Suppressor macrophage treated with lipopolysaccharide for 1 hour (primary cell): ENCODE data around the gene FBN2.

ENCODE experiments used
- DNase-seq, 3 donors: peaks; one replicate each; pipeline ENCODE4 v3.0.0-alpha.2; 2020 to 2022

FBN2 gene

DNA sequence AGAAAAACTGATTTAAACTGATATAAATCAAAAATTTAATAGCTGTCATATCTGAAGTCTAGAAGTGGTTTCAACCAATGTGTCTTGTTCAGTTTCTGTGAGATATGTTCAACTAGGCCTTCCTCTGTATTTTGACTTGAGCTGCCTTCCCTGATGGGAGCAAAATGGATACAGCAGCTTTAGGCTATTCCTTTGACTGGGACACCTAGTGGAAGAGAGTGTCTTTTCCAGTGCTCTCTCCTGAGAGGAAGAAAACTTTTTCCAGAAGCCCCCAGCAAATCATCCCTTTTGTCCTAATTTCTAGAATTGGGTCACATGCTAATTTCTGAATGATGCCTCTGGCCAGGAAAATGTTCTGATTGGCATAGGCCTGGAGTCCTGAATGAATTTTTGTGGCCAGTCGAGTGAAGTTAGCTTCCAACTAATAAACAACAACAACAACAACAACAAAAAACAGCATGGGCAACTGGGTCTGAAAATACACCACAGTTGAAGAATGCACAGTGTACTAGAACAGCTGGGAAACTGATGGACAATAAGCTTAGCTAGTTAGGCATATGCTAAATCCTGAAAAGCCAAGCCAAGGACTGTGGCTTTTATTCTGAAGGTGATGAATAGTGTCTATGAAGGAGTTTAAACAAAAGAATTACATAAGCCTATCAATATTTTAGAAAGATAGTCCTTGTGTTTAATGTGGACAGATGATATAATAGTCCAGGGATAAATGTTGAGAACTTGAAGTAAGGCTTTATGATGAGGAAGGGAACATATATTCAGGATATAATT lies 125.7 kb downstream of the FBN2 start:
- no peak for DNase-seq

GRCh38 chr5:128409166-128409800 lies 128.8 kb downstream of the FBN2 start:
- DNase-seq, result no peak

GRCh38 chr5:128408622-128409021 lies 129.4 kb downstream of the FBN2 start:
- no peak for DNase-seq

- DNase-seq, result no peak
Measured at GRCh38 chr5:128407944-128408343, 130.1 kb downstream of the FBN2 start.

DNA sequence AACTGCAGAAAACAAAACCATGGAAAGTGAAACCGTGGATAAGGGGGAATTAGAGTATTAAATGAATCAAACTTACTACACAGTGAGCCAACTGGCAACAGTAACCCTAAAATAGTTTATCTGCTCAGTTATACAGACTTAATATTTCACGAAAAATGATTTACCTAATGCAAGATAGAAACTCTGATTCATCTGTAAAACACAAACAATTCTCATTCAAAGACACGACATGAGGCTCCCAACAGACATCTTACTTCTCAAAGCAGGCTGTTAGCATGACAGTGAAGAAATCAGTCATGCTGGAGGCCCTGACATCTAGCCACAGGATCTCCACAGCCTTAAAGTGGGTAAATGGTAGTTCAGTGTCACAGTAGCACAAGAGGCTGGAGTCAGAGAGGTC lies 131.2 kb downstream of the FBN2 start:
- no peak for DNase-seq

DNA sequence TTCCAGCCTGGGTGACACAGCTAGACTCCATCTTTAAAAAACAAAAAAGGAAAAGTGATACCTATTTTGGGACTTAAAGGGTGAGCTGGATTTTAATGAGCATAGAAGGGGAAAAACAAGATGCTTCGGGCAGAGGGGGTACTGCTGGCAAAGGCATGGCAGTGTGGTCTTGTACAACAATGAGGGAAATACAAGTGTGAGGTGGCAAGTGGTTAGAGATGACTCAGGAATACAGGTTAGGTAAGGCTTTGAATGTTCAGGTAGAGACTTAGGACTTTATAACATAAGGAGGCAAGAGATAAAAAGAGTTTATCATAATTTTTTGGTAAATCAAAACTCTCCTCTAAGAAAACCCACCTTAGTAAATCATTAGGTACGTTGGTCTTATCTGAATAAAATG lies 132.9 kb downstream of the FBN2 start:
- no peak for DNase-seq

GRCh38 chr5:128403333-128403732 lies 134.7 kb downstream of the FBN2 start:
- no peak for DNase-seq

- DNase-seq, result no peak
Measured at GRCh38 chr5:128402506-128402905, 135.5 kb downstream of the FBN2 start.

DNA sequence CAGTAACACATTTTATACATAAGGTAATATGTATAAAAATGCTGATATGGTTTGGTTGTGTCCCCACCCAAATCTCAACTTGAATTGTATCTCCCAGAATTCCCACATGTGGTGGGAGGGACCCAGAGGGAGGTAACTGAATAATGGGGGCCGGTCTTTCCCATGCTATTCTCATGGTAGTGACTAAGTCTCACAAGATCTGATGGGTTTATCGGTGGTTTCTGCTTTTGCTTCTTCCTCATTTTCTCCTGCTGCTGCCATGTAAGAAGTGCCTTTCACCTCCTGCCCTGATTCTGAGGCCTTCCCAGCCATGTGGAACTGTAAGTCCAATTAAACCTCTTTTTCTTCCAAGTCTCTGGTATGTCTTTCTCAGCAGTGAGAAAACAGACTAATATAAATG lies 137.3 kb downstream of the FBN2 start:
- DNase-seq, result peak; percentile 37 to 55 (median 54)

GRCh38 chr5:128399111-128399510 lies 138.9 kb downstream of the FBN2 start:
- no peak for DNase-seq

- DNase-seq, result no peak
Measured at GRCh38 chr5:128397876-128398275, 140.2 kb downstream of the FBN2 start.

DNA sequence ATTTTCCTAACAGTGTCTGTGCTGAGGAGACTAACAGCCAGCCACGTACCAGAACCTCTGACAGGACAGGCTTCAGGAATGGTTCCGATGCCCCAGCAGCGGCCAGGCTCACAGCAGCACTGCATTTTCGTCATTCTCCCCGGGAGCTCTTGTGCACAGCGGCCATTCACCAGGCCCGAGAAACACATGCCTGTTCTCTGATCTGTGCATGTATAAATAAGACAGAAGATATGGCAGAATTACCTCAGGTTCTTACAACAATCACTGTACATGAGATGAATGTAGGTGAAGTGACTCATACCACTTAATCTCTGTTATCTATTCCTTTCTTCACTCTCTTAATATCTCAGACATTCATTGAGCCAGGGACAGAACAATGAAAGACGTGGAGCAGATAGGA lies 143.0 kb downstream of the FBN2 start:
- no peak for DNase-seq

DNA sequence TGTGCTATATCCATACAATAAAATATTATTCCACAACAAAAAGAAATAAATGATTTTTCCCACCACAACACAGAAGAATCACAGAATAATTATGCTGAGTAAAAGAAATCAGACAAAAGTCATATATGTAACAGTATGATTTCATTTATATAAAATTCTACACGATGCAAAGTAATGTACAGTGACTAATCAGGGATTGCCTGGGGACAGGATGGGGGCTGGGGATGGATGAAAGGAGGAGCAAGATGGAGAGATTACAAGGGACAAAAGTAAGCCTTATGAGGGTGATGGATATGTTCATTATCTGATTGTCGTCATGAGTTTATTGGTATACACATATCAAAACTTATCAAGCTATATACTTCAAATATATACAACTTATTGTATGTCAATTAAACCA lies 154.0 kb downstream of the FBN2 start:
- no peak for DNase-seq

- DNase-seq, result no peak
Measured at GRCh38 chr5:128380337-128380736, 157.7 kb downstream of the FBN2 start.

DNA sequence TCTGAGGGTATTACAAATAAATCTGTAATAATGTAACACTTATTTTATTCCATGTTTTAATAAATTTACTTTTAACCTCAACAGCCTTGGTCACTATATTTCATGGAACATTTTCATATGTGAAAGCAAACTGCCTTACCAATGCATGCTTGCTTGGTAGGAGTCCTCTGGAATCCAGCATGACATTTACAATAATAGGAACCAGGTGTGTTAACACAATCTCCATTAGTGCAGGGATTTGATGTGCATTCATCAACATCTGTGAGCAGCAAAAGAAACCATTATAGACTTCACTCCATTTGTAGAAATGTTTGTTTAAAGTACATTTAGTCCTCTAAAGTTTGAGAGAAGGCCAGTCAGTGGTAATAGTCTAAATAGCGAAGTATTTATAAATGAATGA lies 159.4 kb downstream of the FBN2 start:
- DNase-seq, result no peak

DNA sequence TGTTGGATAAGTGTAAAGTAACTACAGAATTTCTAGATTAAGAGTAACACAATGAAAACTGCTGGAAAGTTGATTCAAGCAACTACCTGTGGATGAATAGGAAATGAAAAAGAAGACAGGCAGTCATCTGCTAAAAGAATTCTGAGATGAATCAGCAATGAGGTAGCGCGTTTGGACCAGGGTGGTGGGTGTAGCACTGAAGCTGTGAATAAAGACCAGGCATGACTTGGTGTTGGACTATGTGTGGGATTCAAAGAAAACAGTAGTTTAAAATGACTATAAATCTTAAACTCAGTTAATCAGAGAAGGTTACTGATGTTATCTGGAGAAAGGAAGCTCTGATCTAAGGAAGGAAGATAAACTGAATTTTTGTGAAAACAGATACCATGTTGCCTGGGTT lies 159.8 kb downstream of the FBN2 start:
- no peak for DNase-seq

- DNase-seq, result no peak
Measured at GRCh38 chr5:128376577-128376976, 161.5 kb downstream of the FBN2 start.

DNA sequence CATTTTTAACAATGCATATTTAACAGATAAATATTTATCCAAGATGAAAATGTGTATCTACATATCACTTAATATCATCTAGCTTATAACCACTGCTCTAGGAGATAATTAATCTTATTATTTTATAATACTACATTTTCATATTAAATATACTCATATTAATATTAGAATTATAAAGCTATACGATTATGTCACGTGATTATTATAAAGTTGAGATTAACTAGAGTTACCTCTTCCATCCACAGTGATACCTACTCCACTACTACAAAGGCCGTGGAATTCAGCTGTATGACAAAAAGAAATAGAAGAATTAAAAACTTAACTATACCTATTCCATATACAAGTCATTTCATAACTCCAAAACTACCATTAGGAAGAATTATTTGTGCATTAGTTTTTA lies 171.9 kb downstream of the FBN2 start:
- no peak for DNase-seq

GRCh38 chr5:128362370-128362769 lies 175.7 kb downstream of the FBN2 start:
- no peak for DNase-seq

DNA sequence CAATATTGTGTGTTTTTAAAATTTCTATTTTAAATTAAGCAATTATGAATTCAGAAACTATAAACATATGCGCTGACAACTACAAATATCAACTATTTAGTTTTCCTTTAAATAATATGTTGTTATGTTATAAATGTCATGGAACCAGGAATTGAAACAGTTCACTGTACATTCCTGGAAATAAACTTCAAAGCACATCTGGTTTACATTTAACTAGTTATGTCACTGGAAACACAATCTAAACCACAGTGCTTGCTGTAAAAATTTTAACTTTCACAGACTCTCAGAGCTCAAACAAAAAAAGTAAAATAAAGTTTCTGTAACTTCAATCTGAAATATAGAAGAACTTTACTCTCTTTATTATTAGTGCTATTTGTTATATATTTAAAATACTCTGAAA lies 179.2 kb downstream of the FBN2 start:
- DNase-seq, result no peak

DNA sequence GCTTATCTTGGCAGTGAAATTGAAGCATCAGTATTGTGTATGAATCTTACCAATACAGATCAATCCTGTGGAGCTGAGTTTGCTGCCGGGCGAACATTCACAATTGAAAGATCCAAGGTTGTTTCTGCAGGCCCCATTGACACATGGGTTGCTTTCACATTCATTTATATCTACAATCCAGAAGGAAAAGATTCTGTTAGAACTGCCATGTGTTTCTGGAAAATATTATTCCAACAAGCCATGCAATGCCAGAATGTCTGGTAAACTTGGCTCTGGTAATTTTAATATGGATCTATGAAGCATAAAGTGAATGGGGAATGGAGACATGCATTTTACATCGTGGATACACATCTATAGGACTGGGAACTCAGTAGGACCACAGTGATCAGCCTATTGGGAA lies 180.8 kb downstream of the FBN2 start:
- no peak for DNase-seq

DNA sequence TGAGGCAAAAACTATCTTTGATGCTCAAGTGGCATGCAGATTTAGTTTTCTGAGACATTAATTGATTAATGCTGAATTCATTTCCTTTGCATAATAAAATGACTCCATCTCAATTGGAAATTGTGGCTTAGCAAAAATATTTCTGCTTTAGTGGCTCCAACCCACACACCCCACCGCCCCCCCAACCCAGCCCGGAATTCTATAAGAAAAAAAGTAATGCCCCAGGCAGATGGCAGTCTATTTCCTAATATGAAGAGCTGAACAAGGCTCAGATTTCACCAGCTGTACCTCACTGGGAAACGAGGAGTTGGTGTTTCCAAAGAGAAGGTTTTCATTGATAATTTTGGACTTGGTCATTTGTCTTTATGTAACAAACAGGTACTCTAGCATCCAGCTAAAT lies 182.1 kb downstream of the FBN2 start:
- DNase-seq, result no peak

DNA sequence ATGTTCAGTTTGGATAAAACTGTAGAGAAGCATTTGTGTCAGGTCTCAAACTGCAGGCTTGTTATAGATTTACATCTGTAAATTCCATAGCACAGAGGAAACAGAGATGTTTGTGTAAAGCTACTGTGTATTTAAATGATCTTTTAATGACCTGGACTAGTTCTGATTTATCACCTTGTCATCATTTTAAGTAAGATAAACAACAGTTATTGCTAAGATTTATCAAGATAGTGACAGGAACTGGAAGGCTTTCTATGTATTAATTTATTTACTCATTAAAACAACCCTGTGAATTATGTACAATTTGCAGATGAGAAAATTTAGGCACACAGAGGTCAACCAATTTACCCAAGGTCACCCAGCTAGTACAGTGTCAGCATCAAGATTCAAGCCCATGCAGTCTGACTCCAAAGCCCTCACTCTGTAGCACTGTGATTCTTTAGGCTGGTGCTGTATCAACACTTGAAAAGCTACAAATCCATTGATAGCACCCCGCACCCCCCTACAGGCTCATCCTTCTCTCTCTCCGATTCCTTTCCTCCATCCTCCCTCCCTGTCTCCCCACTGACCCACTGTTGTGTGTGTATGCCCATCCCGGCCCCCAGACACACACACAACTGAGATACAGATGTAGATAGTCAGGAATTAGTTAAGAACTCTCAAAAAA lies 184.5 kb downstream of the FBN2 start:
- DNase-seq, result no peak

DNA sequence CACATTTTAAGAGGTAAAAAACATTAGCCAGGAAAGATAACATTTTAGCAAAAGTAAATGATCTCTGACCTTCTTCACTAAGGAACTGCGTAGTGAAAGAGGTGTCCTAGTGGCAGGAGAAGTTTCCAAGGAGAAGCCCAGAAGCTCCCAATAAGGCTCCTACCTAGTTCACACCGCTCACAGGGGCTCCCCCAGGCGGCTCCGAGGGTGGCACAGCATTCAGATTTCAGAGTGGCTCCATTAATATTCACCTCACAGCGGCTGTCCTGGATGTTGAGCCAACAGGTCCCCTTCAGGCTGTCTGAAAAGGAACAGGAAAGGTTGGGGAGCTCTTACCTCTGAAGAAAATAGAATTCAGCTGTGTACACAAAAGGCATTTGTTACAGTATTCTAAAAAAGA lies 187.3 kb downstream of the FBN2 start:
- DNase-seq, result no peak
